Fibroblast of lung (primary cell): ENCODE data around the gene PRMT7. TPM values are rescaled to one million over a fixed set of nuclear protein-coding genes. Genes with fewer than 3 reads are reported as not detected.
A peak's percentile ranks its signal among the peaks of the same experiment; 100 is the strongest.

Experiments
- DNase-seq, 2 donors: peaks; one replicate each; pipeline versions ENCODE4 v3.0.0 to v3.0.0-alpha.2; 2010; ENCODE audit warnings: low read depth in 2 of 2
- H2AFZ ChIP-seq: 2 replicates; pipeline ENCODE4 v1.5.1; 2012; ENCODE audit warnings: low read length, control low read depth, inconsistent platforms
- H3K27ac ChIP-seq: 2 replicates; pipeline ENCODE4 v1.5.1; 2011; ENCODE audit warnings: low read length, control low read depth; ENCODE audit not compliant: insufficient read depth
- H3K27me3 ChIP-seq: 2 replicates; pipeline ENCODE4 v1.5.1; 2011; ENCODE audit warnings: mild to moderate bottlenecking, low read length; ENCODE audit not compliant: control insufficient read depth, insufficient read depth
- H3K36me3 ChIP-seq: 2 replicates; pipeline ENCODE4 v1.5.1; 2011; ENCODE audit warnings: low read length; ENCODE audit not compliant: control insufficient read depth, insufficient read depth
- H3K4me1 ChIP-seq: 2 replicates; pipeline ENCODE4 v1.5.1; 2011; ENCODE audit warnings: low read length; ENCODE audit not compliant: control insufficient read depth, insufficient read depth; ENCODE audit errors: extremely low read depth
- H3K4me2 ChIP-seq: 2 replicates; pipeline ENCODE4 v1.5.1; 2011; ENCODE audit warnings: low read length, control low read depth; ENCODE audit not compliant: insufficient read depth; ENCODE audit errors: extremely low read depth
- H3K4me3 ChIP-seq, 4 experiments: fragments of 200-600 bp in 1 of 4; sonication (generic) in 1 of 4; replicated peaks in 1 of 4; 2 replicates each; pipeline ENCODE4 v1.5.1; 2011 to 2016; ENCODE audit warnings: low read length in 4 of 4, low read depth in 3 of 4, mild to moderate bottlenecking in 3 of 4, control low read depth in 2 of 4, inconsistent platforms in 1 of 4, mixed read lengths in 1 of 4; ENCODE audit not compliant: insufficient read depth in 1 of 4; ENCODE audit errors: control extremely low read depth in 1 of 4
- H3K79me2 ChIP-seq: 2 replicates; pipeline ENCODE4 v1.5.1; 2012; ENCODE audit warnings: mild to moderate bottlenecking, low read length, inconsistent platforms; ENCODE audit not compliant: control insufficient read depth, insufficient read depth
- H3K9ac ChIP-seq: 2 replicates; pipeline ENCODE4 v1.5.1; 2011; ENCODE audit warnings: mild to moderate bottlenecking, low read length, control low read depth; ENCODE audit not compliant: insufficient read depth
- H3K9me3 ChIP-seq: 2 replicates; pipeline ENCODE4 v1.5.1; 2012; ENCODE audit warnings: low read depth, low read length; ENCODE audit not compliant: control insufficient read depth, insufficient read depth
- H4K20me1 ChIP-seq: 2 replicates; pipeline ENCODE4 v1.5.1; 2011; ENCODE audit warnings: low read length; ENCODE audit not compliant: control insufficient read depth, insufficient read depth; ENCODE audit errors: extremely low read depth
- CTCF ChIP-seq, 2 donors: IDR thresholded peaks in 1 of 2; conservative IDR thresholded peaks in 1 of 2; 1 replicate in 1 of 2; 2 replicates in 1 of 2; pipeline ENCODE4 v1.5.1; 2011 to 2012; ENCODE audit warnings: low read length in 2 of 2, control low read depth in 1 of 2, inconsistent platforms in 1 of 2, low read depth in 1 of 2, mild to moderate bottlenecking in 1 of 2
- EZH2 ChIP-seq: IDR thresholded peaks from 2 replicates; pipeline ENCODE4 v1.5.1; 2012; ENCODE audit warnings: low read length, control low read depth, mild to moderate bottlenecking; ENCODE audit errors: missing control alignments
- polyA plus RNA-seq, 2 donors: library from polyadenylated mRNA; depleted of rRNA in 1 of 2; stranded (reverse) in 1 of 2; unstranded in 1 of 2; fragments of >200 nt; gene quantifications; 2 replicates each; pipeline ENCODE4 v1.2.1, GENCODE V29; 2011 to 2012; ENCODE audit warnings: missing spikeins in 1 of 2
- total RNA-seq: library from RNA; depleted of rRNA; stranded (reverse); fragments of >200 nt; gene quantifications from 2 replicates; pipeline ENCODE4 v1.2.1, GENCODE V29; 2014

The PRMT7 gene
- total and polyA plus RNA-seq, 2 donors (not counting 1 experiment from before 2014, with no cell fraction given), result 24.0 to 39.3 TPM

- H3K4me1 ChIP-seq, result peaks cover 12% of the 10 kb centered on the region
- no peak overlapping the region for H3K4me2 ChIP-seq
- H3K4me3 ChIP-seq, result no peak overlapping the region
- H2AFZ ChIP-seq, result no peak overlapping the region
- no peak overlapping the region for H3K9ac ChIP-seq
- no peaks in the 10 kb centered on the region for H3K79me2 ChIP-seq
- peaks cover 6% of the 10 kb centered on the region for H3K36me3 ChIP-seq
- H3K9me3 ChIP-seq, result no peaks in the 10 kb centered on the region
- no peaks in the 10 kb centered on the region for H3K27me3 ChIP-seq
- DNase-seq, result peak; percentile 40 to 75
- peak overlapping the region; percentile 50 for H3K27ac ChIP-seq
- no peaks in the 10 kb centered on the region for H4K20me1 ChIP-seq
- TF ChIP-seq CTCF (conservative IDR thresholded peaks at IDR 0.05 in 1 of 2, IDR thresholded peaks at IDR 0.05 in 1 of 2; ENCODE audit: low read depth in 1 of 2, low read length in 2 of 2), result no peak
- no peak for TF ChIP-seq EZH2
Measured at GRCh38 chr16:68332411-68333121, 21.7 kb downstream of the PRMT7 start.

GRCh38 chr16:68335175-68335574 is 24.4 kb downstream of the PRMT7 start:
- H3K9me3 ChIP-seq, result no peaks in the 10 kb centered on the region
- no peak overlapping the region for H3K4me3 ChIP-seq
- H3K4me1 ChIP-seq, result peaks cover 12% of the 10 kb centered on the region
- H3K36me3 ChIP-seq, result peaks cover 21% of the 10 kb centered on the region
- no peak overlapping the region for H3K27ac ChIP-seq
- H4K20me1 ChIP-seq, result no peaks in the 10 kb centered on the region
- no peaks in the 10 kb centered on the region for H3K79me2 ChIP-seq
- DNase-seq, result peak in 1 of 2 donors; percentile 50
- TF ChIP-seq CTCF (conservative IDR thresholded peaks at IDR 0.05 in 1 of 2, IDR thresholded peaks at IDR 0.05 in 1 of 2; ENCODE audit: low read depth in 1 of 2, low read length in 2 of 2), result no peak
- TF ChIP-seq EZH2, result no peak
- no peak overlapping the region for H2AFZ ChIP-seq
- no peak overlapping the region for H3K9ac ChIP-seq
- no peaks in the 10 kb centered on the region for H3K27me3 ChIP-seq
- no peak overlapping the region for H3K4me2 ChIP-seq

DNA sequence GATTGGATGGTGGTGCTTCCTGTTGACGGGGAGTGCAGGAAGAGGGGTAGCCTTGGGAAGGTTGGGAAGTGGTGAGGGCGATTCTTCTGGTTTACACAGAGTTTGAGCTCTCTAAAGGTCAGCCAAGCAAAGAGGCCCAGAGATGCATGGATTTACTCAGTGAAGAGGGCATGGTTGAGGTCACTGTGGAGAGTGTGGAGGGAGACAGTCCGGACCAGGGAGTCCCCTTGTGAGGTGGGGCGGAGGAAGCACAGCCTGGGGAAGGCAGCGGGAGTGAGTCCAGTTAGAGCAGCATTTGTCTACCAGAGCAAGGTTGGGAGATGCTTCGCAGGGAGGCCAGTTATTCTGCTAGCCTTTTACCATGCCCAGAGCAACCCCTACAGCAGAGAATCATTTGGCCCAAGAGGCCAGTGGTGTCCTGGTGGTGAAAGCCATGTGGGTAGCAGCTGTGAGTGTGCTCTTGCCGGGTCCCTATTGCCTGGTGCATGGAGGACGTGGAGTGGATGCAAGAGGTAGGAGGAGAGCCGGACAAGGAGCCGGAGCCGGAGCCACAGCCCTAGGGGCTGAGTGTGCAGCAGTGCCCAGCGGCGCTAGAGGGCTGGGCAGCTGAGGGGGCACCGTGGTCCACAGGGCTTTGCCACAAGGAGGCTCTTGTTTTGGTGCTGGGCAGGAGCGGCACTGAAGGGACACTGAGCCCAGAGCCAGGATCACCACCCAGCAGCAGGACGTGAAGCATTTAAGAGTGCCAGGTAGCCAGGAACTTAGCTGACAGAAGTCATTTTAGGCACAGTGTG is 27.7 kb downstream of the PRMT7 start:
- Histone ChIP-seq H3K27me3 (no peaks in the 10 kb centered on the region), H4K20me1 (no peaks in the 10 kb centered on the region), H3K27ac (no peak overlapping the region), H3K9ac (no peak overlapping the region), H3K9me3 (no peaks in the 10 kb centered on the region), H3K4me2 (no peak overlapping the region), H3K4me3 (no peak overlapping the region), H3K36me3 (peaks cover 28% of the 10 kb centered on the region), H2AFZ (no peak overlapping the region), H3K79me2 (no peaks in the 10 kb centered on the region), H3K4me1 (peaks cover 2% of the 10 kb centered on the region)
- TF ChIP-seq CTCF (conservative IDR thresholded peaks at IDR 0.05 in 1 of 2, IDR thresholded peaks at IDR 0.05 in 1 of 2; ENCODE audit: low read depth in 1 of 2, low read length in 2 of 2) (no peak), EZH2 (no peak)
- no peak for DNase-seq
